NT2/D1 (cell line): Measurements from ENCODE around the gene RBM26.

Experiments used
- DNase-seq: peaks from one replicate; pipeline ENCODE4 v3.0.0-alpha.2; 2011; ENCODE audit warnings: low read depth, low spot score
- H3K27me3 ChIP-seq: 2 replicates; pipeline ENCODE4 v1.6.0; 2011; ENCODE audit warnings: mild to moderate bottlenecking; ENCODE audit not compliant: insufficient read length, insufficient read depth
- H3K36me3 ChIP-seq: 2 replicates; pipeline ENCODE4 v1.6.1; 2011; ENCODE audit warnings: mild to moderate bottlenecking, low read length, mixed read lengths; ENCODE audit not compliant: insufficient read depth, insufficient read length
- H3K4me1 ChIP-seq: 2 replicates; pipeline ENCODE4 v1.5.1; 2011; ENCODE audit not compliant: insufficient read depth, insufficient read length
- H3K4me3 ChIP-seq: 2 replicates; pipeline ENCODE4 v1.5.1; 2011; ENCODE audit warnings: low read depth; ENCODE audit not compliant: insufficient read length
- H3K9ac ChIP-seq: 2 replicates; pipeline ENCODE4 v1.6.0; 2011; ENCODE audit warnings: low read depth; ENCODE audit not compliant: insufficient read length
- H3K9me3 ChIP-seq: 2 replicates; pipeline ENCODE4 v1.5.1; 2011; ENCODE audit warnings: mild to moderate bottlenecking, low read length; ENCODE audit not compliant: insufficient read depth
- SUZ12 ChIP-seq: IDR thresholded peaks from 2 replicates; pipeline ENCODE4 v1.6.1; 2011; ENCODE audit not compliant: insufficient read length, insufficient read depth; ENCODE audit errors: extremely low read depth
- YY1 ChIP-seq: IDR thresholded peaks from 2 replicates; pipeline ENCODE4 v1.6.1; 2011; ENCODE audit not compliant: insufficient read length, insufficient read depth
- ZNF274 ChIP-seq: IDR thresholded peaks from 2 replicates; pipeline ENCODE4 v1.6.1; 2011; ENCODE audit warnings: mild to moderate bottlenecking, low read depth, low read length

The RBM26 gene

GRCh38 chr13:79447741-79448140 lies 41.7 kb upstream of the RBM26 start:
- Histone ChIP-seq H3K36me3 (no peaks in the 10 kb centered on the region), H3K27me3 (no peaks in the 10 kb centered on the region), H3K4me3 (no peak overlapping the region), H3K4me1 (no peaks in the 10 kb centered on the region), H3K9me3 (no peaks in the 10 kb centered on the region), H3K9ac (no peak overlapping the region)
- no peak for DNase-seq
- TF ChIP-seq SUZ12 (no peak), YY1 (no peak), ZNF274 (no peak)

GRCh38 chr13:79447141-79447540 lies 41.1 kb upstream of the RBM26 start:
- Histone ChIP-seq H3K9ac (no peak overlapping the region), H3K9me3 (no peaks in the 10 kb centered on the region), H3K4me1 (no peaks in the 10 kb centered on the region), H3K36me3 (no peaks in the 10 kb centered on the region), H3K4me3 (no peak overlapping the region), H3K27me3 (no peaks in the 10 kb centered on the region)
- no peak for DNase-seq
- TF ChIP-seq SUZ12 (no peak), ZNF274 (no peak), YY1 (no peak)

GRCh38 chr13:79445968-79446645 lies 40.1 kb upstream of the RBM26 start:
- H3K27me3 ChIP-seq: no peaks in the 10 kb centered on the region
- TF ChIP-seq ZNF274 (no peak), YY1 (no peak), SUZ12 (no peak)
- no peak overlapping the region for H3K4me3 ChIP-seq
- no peaks in the 10 kb centered on the region for H3K9me3 ChIP-seq
- no peaks in the 10 kb centered on the region for H3K4me1 ChIP-seq
- DNase-seq: no peak
- no peaks in the 10 kb centered on the region for H3K36me3 ChIP-seq
- no peak overlapping the region for H3K9ac ChIP-seq

- H3K36me3 ChIP-seq: no peaks in the 10 kb centered on the region
- no peaks in the 10 kb centered on the region for H3K9me3 ChIP-seq
- H3K4me1 ChIP-seq: no peaks in the 10 kb centered on the region
- no peak overlapping the region for H3K4me3 ChIP-seq
- no peak overlapping the region for H3K9ac ChIP-seq
- DNase-seq: no peak
- TF ChIP-seq YY1 (no peak), ZNF274 (no peak), SUZ12 (no peak)
- H3K27me3 ChIP-seq: no peaks in the 10 kb centered on the region
Measured at GRCh38 chr13:79442706-79443105, 36.7 kb upstream of the RBM26 start.

GRCh38 chr13:79442221-79442620 lies 36.2 kb upstream of the RBM26 start:
- Histone ChIP-seq H3K4me3 (no peak overlapping the region), H3K9me3 (no peaks in the 10 kb centered on the region), H3K36me3 (no peaks in the 10 kb centered on the region), H3K27me3 (no peaks in the 10 kb centered on the region), H3K4me1 (no peaks in the 10 kb centered on the region), H3K9ac (no peak overlapping the region)
- no peak for DNase-seq
- no peak for TF ChIP-seq ZNF274
- no peak for TF ChIP-seq YY1
- no peak for TF ChIP-seq SUZ12

GRCh38 chr13:79440958-79441528 lies 35.0 kb upstream of the RBM26 start:
- TF ChIP-seq ZNF274: no peak
- TF ChIP-seq YY1: no peak
- TF ChIP-seq SUZ12: no peak
- Histone ChIP-seq H3K36me3 (no peaks in the 10 kb centered on the region), H3K9ac (no peak overlapping the region), H3K4me3 (no peak overlapping the region), H3K9me3 (no peaks in the 10 kb centered on the region), H3K27me3 (no peaks in the 10 kb centered on the region), H3K4me1 (no peaks in the 10 kb centered on the region)
- DNase-seq: no peak

- H3K4me1 ChIP-seq: no peaks in the 10 kb centered on the region
- DNase-seq: no peak
- H3K9ac ChIP-seq: no peak overlapping the region
- no peaks in the 10 kb centered on the region for H3K27me3 ChIP-seq
- H3K4me3 ChIP-seq: no peak overlapping the region
- no peaks in the 10 kb centered on the region for H3K9me3 ChIP-seq
- TF ChIP-seq SUZ12 (no peak), YY1 (no peak), ZNF274 (no peak)
- H3K36me3 ChIP-seq: no peaks in the 10 kb centered on the region
Measured at GRCh38 chr13:79439275-79439674, 33.2 kb upstream of the RBM26 start.
